ENCODE results near the gene SCAP. TPM values are rescaled to one million over a fixed set of nuclear protein-coding genes. Genes with fewer than 3 reads are reported as not detected.

The SCAP gene
- total and polyA plus RNA-seq, 2 of the 13 experiments (the other 11 are each of a cell fraction or from before 2014, with no cell fraction given), result 40.4 to 53.3 TPM

DNA sequence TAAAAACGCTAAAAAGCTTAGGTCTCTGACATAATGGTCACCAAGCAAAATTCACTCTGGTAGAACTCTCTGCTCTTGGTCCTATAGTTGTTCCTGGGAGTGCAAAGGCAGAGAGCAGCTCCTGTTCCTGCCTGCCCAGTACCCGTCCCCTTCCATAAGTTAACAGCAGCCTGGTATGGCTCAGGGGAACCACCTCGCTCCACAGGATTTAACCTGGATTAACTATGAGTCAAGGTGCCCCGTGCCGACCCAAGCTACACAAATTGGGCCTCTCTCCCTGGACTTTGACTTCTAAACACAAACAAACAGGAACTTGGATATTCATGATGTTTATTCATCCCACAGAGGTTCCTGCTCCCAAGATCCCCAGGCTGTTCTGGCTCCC is 32.1 kb downstream of the SCAP start (continued):
- TF ChIP-seq FOXP1 (IDR thresholded peaks at IDR 0.05) (peak; percentile 34; the same call in 1 of the 2 replicates), FOXP1 (CRISPR knock-in tag; IDR thresholded peaks at IDR 0.05) (peak; percentile 99), ZNF180 (CRISPR knock-in tag; IDR thresholded peaks at IDR 0.05; ENCODE audit: borderline replicate concordance, low read depth) (no peak), HDAC1 (CRISPR knock-in tag; IDR thresholded peaks at IDR 0.05) (peak; percentile 10; the same call in 1 of the 2 replicates), HNF4A (CRISPR knock-in tag; IDR thresholded peaks at IDR 0.05) (peak; percentile 85), ZNF589 (CRISPR knock-in tag; conservative IDR thresholded peaks at IDR 0.05) (no peak), ZNF556 (CRISPR knock-in tag; IDR thresholded peaks at IDR 0.05; ENCODE audit: borderline replicate concordance) (no peak), U2AF1 (optimal IDR thresholded peaks at IDR 0.05; ENCODE audit: low read depth, low read length) (no peak), ZNF766 (CRISPR knock-in tag; IDR thresholded peaks at IDR 0.05; ENCODE audit: borderline replicate concordance) (no peak), ZNF205 (CRISPR knock-in tag; IDR thresholded peaks at IDR 0.05) (no peak), JUN (CRISPR knock-in tag; IDR thresholded peaks at IDR 0.05) (no peak), SOX5 (CRISPR knock-in tag; IDR thresholded peaks at IDR 0.05; ENCODE audit: borderline replicate concordance) (peak; percentile 45; the same call in 1 of the 2 replicates), STAT5B (CRISPR knock-in tag; IDR thresholded peaks at IDR 0.05) (no peak), ZNF543 (CRISPR knock-in tag; IDR thresholded peaks at IDR 0.05) (no peak), SALL1 (CRISPR knock-in tag; IDR thresholded peaks at IDR 0.05) (peak; percentile 49), HNF4G (IDR thresholded peaks at IDR 0.05; ENCODE audit: borderline replicate concordance, low read depth, low read length) (peak; percentile 85), HNF4G (CRISPR knock-in tag; IDR thresholded peaks at IDR 0.05; ENCODE audit: borderline replicate concordance, low read depth) (no peak; the same call in 1 of the 2 replicates)
- TF ChIP-seq, protein P1, sequence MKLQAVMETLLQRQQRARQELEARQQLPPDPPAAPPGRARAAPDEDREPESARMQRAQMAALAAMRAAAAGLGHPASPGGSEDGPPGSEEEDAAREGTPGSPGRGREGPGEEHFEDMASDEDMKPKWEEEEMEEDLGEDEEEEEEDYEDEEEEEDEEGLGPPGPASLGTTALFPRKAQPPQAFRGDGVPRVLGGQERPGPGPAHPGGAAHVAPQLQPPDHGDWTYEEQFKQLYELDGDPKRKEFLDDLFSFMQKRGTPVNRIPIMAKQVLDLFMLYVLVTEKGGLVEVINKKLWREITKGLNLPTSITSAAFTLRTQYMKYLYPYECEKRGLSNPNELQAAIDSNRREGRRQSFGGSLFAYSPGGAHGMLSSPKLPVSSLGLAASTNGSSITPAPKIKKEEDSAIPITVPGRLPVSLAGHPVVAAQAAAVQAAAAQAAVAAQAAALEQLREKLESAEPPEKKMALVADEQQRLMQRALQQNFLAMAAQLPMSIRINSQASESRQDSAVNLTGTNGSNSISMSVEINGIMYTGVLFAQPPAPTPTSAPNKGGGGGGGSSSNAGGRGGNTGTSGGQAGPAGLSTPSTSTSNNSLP (IDR thresholded peaks at IDR 0.05; ENCODE audit: low read depth, low read length), result peak; percentile 66
- TF ChIP-seq, protein P2, sequence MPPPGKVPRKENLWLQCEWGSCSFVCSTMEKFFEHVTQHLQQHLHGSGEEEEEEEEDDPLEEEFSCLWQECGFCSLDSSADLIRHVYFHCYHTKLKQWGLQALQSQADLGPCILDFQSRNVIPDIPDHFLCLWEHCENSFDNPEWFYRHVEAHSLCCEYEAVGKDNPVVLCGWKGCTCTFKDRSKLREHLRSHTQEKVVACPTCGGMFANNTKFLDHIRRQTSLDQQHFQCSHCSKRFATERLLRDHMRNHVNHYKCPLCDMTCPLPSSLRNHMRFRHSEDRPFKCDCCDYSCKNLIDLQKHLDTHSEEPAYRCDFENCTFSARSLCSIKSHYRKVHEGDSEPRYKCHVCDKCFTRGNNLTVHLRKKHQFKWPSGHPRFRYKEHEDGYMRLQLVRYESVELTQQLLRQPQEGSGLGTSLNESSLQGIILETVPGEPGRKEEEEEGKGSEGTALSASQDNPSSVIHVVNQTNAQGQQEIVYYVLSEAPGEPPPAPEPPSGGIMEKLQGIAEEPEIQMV (CRISPR knock-in tag; IDR thresholded peaks at IDR 0.05; ENCODE audit: low read depth), result no peak
- TF ChIP-seq, protein P3, sequence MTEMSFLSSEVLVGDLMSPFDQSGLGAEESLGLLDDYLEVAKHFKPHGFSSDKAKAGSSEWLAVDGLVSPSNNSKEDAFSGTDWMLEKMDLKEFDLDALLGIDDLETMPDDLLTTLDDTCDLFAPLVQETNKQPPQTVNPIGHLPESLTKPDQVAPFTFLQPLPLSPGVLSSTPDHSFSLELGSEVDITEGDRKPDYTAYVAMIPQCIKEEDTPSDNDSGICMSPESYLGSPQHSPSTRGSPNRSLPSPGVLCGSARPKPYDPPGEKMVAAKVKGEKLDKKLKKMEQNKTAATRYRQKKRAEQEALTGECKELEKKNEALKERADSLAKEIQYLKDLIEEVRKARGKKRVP (CRISPR knock-in tag; IDR thresholded peaks at IDR 0.05), result no peak
- TF ChIP-seq, protein P4, sequence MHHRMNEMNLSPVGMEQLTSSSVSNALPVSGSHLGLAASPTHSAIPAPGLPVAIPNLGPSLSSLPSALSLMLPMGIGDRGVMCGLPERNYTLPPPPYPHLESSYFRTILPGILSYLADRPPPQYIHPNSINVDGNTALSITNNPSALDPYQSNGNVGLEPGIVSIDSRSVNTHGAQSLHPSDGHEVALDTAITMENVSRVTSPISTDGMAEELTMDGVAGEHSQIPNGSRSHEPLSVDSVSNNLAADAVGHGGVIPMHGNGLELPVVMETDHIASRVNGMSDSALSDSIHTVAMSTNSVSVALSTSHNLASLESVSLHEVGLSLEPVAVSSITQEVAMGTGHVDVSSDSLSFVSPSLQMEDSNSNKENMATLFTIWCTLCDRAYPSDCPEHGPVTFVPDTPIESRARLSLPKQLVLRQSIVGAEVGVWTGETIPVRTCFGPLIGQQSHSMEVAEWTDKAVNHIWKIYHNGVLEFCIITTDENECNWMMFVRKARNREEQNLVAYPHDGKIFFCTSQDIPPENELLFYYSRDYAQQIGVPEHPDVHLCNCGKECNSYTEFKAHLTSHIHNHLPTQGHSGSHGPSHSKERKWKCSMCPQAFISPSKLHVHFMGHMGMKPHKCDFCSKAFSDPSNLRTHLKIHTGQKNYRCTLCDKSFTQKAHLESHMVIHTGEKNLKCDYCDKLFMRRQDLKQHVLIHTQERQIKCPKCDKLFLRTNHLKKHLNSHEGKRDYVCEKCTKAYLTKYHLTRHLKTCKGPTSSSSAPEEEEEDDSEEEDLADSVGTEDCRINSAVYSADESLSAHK (CRISPR knock-in tag; IDR thresholded peaks at IDR 0.05; ENCODE audit: borderline replicate concordance), result no peak
- TF ChIP-seq, protein P5, sequence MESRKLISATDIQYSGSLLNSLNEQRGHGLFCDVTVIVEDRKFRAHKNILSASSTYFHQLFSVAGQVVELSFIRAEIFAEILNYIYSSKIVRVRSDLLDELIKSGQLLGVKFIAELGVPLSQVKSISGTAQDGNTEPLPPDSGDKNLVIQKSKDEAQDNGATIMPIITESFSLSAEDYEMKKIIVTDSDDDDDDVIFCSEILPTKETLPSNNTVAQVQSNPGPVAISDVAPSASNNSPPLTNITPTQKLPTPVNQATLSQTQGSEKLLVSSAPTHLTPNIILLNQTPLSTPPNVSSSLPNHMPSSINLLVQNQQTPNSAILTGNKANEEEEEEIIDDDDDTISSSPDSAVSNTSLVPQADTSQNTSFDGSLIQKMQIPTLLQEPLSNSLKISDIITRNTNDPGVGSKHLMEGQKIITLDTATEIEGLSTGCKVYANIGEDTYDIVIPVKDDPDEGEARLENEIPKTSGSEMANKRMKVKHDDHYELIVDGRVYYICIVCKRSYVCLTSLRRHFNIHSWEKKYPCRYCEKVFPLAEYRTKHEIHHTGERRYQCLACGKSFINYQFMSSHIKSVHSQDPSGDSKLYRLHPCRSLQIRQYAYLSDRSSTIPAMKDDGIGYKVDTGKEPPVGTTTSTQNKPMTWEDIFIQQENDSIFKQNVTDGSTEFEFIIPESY (CRISPR knock-in tag; IDR thresholded peaks at IDR 0.05), result 0 out of 2 replicates have a peak, but pooled peaks have one; percentile 25

All from HepG2 (cell line).